Measurements from ENCODE around the gene CTSC.

Gene CTSC

DNA sequence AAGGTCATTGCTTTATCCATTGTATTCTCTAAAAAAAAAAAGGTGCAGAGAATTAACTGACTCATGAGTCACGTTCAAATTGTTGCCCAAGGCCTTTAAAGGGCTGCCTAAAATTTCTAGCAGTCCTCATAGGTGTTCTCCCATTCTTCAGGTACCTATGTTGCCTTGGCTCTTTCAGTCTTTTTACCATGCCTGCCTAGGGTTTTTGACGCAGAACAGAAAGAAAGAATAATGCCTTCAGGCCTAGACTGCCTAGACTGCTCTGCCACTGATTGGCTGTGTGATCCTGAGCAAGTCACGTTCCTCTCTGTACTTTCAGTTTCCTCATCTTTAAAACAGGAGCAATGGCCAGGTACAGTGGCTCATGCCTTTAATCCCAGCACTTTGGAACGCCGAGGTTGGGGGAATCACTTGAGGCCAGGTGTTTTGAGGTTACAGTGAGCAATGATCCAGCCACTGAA is 21.5 kb downstream of the CTSC start:
- no peak for DNase-seq

DNA sequence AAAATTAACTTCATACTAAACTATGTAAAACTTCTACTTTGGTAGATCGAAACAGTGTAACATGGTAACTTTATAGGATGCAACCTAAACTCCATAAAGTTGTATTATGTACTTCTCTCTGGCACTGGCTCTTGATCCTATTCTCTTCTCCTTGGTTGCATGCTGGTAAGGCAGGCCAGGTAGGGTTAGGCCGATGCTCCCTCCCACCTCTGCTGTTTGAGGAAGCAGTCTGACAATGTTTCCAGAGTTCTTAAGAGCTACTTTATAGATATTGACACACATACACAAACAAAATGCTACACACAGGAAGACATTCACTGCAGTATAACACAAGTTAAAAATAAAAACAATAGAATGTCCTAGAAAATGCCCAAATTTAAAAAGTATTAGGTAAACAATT is 22.5 kb downstream of the CTSC start:
- DNase-seq, result no peak

DNA sequence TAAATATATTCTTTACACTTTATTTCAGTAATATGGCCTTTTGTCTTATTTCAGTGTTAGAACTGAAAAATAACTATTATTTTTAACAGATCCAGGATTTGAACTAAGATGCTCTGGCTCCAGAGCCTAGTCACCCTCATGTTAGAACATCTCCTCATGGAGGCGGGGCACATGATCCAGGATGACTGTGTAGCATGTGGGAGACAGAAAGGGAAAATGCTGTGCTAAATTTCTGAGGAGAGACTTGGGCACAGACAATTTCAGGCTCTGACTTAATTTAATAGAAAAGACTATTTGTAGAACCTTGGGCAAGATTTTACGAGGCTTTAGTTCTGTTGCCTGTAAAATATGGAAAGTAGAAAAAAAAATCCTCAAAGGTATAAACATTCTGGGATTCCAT is 24.1 kb downstream of the CTSC start:
- DNase-seq, result no peak

DNA sequence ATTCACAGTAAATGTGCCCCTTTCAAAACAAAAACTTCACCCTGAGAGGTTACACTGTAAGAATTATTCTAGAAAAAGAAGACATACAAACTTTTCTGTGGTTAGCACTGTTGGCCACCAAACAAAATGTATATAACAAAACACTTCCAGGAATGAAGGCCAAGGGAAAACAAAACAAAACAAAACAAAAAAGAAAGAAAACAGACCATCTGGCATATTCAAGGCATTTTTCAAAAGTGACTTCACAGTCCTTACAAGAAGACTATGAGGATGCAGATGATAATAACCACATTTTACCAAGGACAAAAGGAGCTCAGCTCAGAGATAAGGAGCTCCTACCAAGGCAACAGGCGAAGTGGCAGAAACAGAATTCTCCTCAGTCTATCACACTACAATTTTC is 24.9 kb downstream of the CTSC start:
- no peak for DNase-seq

DNA sequence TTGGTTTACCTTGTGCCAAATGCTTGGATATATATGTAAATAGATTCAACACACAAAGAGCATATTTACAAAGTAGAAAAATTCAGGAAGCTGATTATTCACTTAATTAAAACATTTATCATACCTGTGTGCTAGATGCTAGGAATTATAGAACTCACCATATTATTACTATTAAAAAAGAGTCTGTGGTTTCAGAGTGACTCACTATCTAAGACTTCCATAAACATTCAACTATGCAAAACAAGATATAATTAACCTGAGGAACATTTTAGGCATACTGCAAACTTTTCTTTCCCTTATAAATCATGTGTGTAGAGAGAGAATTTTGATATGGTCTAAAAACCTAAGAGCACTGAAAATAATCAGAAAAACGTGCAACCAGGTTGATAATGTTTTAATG is 27.3 kb downstream of the CTSC start:
- DNase-seq, result no peak

DNA sequence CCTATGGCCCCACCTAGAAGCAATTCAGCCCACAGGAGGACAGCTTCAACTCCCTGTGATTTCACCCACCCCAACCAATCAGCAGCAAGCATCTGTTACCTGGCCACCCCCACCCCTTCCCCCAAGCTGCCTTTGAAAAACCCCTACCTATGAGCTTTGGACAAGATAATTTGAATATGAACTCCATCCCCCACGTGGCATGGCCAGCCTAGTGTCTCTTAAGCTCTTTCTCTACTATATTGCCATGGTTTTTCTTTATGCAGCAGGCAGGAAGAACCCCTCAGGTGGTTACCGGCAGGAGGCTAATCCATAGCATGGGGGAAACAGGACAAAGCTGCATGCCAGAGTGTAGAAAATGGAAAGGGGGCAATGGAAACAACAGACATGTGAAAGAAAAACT is 29.0 kb downstream of the CTSC start:
- no peak for DNase-seq

DNA sequence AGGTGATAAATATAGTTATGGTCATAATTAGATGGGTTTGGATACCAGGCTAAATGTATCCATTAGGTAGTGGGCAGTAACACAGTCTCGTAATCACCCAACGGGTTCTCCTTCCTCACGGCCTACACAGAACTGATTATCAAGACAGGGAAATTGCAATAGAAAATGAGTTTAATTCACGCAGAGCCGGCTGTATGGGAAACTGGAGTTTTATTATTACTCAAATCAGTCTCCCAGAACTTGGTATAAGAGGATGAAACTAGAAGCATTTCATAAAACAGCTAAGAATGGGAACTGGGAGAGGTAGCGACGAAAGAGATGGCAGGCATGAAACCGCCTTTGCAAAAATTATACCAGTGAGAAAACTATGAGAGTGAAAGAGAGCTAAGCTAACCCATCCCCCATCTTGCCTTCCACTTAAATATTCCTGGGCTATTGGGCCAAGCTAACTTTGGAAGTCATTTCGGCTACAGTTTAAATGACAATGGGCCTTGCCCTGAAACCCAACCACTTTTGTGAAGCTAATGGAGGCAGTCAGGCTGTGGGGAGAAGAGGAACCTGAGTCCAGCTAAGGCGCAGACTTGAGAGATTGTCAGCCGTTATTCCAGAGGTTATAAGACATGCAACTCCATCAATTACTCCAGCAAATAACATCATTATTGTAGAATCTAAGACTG is 29.6 kb downstream of the CTSC start:
- DNase-seq, result no peak

DNA sequence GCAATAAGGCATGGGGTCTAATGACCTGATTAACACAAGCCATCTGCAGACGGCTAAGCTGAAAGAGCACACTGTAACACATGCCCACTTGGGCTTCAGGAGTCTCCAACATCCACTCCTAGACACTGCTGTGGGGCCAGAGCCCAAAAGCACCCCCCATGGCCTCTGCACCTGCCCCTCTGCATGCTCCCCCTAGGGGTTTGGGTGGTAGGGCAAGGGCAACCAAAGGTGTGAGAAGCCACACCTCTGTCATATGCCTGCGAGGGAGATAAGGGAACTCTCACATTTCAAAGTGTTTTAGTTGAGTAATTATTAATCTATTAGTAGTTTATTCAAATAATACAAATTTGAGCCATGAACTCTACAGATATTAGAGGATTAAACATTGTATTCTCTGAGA is 30.8 kb downstream of the CTSC start:
- DNase-seq, result no peak

DNA sequence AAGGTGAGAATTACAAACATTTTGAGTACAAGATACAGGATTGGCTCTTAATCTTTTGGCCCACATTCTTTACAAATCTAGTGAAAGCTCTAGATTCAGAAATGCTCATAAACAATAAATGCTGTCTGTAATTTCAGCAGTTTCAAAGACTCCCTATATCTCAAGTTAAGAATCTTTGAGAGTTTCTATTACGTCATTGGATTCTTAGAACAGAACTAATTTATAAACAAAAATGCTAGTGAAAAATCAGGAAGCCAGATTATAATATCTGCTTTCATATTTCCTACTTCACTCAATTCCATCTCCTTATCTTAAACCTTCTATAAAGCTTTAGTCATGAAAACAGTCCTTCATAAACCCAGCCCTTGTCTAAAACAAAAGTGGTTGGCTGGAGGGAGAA is 32.1 kb downstream of the CTSC start:
- DNase-seq, result no peak

DNA sequence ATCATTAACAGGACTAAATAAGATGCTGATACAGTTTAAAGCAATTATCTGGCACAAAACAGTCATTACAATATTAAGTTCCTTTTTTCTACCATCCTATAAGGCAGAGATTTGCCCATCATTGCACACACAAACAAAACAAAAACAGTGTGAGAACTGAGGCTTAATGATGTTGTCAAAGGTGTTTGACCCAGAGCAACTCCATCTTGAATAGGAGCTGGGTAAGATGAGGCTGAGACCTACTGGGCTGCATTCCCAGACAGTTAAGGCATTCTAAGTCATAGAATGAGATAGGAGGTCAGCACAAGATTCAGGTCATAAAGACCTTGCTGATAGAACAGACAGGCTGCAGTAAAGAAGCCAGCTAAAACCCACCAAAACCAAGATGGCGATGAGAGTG is 33.2 kb downstream of the CTSC start:
- DNase-seq, result no peak

DNA sequence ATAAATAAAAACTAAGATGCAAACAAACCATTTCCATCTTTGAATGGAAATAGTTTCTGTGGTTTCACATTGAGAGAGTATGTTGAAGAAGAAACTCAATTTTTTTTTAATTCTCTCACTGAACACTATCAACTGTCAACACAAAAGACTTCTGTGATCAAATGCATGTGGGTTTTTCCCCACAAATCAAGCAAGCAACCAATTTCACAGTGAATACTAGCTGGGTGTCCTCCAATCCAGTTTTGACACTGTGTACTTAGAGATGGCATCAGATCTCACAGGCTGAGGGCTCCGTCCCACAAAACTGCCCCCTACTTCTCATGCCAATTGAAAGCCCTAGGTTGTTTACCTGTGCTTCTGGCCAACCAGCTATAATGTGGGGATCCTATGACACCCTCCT is 34.5 kb downstream of the CTSC start:
- DNase-seq, result no peak

DNA sequence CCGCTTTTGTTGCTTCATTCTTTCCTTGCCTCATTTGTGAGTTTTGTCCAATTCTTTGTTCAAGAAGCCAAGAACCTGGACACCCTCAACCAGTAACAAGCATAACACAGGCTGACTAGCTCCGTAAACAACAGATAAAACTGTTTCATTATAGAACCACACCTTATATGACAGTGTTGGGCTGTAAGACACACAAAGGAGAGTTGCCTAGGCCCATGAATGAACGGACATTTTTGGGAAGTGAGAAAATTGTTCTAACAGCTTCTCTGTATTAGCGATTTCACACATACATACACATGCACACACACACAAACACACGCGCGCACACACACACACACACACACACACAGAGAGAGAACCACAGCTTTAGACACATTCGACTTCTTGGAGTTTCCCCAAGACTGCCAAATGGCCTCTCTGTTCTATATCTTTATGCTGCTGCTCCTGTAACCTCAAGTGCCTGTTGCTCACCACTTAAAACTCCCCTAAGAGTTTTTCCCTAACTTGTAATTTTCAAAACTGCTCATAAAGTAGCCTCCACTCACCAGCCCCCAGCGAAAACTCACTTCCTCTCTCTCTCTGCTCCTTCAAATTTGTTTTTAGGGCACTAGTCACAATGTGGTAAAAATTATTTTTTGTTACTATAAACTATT is 35.9 kb downstream of the CTSC start:
- DNase-seq, result no peak

DNA sequence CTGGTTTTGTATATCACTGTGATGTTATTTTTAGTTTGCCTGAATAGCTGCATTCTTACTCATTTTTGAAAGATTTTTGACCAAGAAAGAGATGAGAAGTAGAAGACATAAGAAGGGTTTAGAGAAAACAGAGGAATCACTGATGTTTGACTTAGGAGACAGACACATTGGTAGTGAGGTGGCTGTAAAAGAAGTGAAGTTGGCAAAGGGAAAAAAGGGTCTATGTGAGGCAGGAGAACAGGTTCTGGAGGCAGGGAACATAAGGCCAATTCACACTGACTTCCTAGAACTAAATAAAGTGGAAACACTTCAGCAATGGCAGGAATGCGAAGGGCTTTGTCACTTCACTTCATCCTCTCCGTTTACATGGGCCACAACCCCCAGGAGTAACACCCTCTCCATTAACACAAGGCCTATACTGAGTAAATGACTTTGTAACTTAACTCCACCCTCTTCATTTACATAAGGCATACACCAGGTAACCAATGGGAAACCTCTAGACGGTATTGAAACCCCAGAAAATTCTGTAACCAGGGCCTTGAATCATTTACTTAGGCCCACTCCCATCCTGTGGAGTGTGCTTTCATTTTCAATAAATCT is 36.5 kb downstream of the CTSC start:
- no peak for DNase-seq

DNA sequence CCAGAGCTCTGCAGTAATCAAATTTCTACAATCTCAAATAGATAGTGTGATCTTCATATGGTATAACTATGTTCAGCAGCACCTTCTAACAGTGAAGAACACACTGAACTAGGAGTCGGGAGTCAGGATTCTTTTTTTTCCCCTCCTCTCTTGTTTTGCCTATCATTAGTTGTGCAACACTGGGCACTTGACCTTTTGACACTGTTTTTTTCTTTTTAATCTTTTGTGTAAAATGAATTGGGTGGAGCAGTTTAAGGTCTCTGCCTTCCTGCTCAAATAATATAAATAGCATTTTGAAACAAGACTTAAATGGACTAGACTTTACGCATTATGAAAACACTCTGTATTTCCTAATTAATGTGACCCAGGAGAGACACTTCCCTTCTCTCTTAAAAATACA is 39.7 kb downstream of the CTSC start:
- no peak for DNase-seq

DNA sequence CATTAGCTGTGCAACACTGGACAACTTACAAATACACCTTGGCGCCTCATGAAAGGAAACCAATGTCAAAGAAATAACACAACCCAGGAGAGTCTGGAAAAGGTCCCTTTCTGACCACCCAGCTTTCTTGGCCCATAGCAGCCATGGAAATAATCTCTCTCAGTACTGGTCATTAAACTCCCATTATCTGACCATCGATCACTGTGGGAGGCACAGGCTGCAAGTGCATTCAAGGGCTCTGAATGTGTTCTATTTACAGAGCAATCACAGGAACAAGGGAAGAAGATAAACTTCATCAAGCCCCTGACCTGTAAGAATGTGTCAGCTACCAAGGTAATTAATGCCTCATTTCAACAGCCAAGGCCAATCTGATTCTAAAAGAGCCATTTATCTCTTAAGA is 40.1 kb downstream of the CTSC start:
- DNase-seq, result no peak

DNA sequence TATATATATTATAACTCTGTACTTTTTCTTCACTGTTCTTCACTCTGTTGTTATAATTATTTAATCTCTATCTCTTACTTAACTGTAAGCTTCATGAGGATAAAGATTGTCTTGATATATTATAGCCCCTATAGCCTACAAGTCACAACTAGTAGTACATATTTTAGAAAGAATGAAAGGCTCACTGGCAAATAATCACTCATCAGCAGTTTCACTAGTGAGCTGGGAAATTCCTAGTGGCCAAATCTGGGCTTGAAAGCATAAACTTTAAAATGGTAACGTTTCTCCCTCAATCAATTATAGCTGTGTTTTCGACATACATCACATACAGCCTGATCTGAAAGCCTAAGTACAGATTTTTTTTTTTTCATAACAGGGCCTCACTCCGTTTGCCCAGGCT is 42.5 kb downstream of the CTSC start:
- no peak for DNase-seq

DNA sequence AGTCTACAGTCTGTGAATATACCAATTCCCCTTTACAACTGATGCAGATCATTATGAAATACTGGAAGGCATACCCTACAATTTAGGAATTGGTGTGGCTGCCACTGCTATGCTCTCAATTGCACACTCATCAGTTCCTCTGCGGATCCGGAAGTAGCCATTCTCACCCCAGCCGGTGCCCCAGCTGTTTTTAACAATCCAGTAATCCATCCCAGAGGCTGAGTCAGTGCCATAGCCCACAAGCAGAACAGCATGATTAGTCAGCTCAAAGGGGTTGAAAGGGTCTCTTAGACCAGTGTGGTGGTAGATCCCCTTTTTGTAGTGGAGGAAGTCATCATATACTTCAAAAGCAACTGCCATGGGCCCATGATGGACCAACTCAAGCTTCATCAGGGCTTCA is 43.6 kb downstream of the CTSC start:
- no peak for DNase-seq

DNA sequence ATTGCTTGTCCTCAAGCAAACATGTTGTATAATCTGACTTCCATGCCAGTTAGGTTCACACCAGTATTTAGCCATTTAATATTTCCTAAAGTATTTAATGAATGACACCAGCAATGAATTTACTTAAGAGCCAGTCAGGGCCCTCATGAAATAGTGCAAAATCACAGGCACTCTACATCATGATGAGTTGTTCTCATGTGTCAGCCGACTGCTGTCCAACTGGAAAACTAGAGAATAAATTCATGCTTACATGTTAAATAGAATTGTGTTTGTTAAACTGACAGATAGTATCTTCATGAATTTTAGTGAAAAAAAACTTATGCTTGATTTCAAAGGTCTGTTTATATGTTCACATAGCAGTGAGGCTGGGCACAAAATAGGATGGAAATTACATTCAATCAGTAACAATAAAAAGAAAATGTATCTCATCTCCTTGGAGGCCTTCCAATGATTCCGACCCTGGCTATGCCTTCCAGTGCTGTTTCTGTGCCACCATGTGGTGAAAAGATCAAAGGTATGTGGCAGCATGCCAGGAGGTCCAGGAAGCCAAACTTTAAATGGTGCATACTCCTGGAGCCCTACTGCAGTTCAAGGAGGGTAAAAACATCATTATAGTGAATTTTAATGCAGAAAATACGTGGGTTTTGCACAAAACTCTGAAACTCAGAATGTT is 45.2 kb downstream of the CTSC start:
- no peak for DNase-seq

DNA sequence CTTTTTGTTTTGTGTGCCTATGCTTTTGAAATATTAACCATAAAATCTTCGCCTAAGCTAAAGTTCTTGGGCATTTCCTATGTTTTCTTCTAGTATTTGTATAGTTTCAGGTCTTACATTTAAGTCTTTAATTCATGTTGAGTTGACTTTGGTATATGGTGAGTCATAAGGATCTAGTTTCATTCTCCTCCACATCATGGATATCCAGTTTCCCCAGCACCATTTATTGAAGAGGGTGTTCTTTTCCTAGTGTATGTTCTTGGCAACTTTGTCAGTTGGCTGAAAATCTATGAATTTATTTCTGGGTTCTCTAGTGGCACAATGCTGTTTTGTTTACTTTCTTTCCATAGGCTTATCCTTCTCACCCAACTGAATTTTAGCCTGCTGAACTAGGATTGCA is 49.0 kb downstream of the CTSC start:
- DNase-seq, result no peak

DNA sequence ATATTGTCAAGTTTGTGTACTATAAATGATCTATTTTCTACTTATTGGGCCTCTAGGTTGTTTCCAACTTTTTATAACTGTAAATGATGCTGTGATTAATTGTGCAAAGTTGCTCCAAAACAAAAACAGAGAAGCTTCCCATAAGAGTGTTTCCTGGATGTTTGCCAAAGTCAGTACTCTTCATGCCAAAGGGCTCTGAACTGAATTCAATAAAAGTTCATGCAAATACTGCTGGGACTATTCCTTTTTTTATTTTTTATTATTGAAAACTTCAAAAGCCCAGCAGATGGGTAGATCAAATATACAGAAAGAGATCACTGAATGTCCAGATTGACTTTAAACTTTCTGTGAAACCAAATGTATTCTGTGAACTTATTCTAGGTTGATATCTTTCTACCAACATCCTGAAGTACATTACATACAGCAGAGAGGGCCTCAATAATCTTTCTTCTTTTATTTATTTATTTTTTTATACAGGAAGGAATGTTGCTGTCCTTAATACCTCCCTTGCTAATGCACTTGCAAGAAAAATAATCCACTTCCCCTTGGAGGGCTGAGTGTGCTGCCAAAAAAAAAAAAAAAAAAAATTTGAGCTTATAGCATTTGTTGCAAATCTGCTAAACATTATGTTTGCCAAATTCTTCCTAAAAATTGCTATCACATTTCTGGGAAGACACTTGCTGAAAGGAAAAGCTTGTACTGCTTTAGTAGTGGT is 53.0 kb downstream of the CTSC start:
- no peak for DNase-seq

DNA sequence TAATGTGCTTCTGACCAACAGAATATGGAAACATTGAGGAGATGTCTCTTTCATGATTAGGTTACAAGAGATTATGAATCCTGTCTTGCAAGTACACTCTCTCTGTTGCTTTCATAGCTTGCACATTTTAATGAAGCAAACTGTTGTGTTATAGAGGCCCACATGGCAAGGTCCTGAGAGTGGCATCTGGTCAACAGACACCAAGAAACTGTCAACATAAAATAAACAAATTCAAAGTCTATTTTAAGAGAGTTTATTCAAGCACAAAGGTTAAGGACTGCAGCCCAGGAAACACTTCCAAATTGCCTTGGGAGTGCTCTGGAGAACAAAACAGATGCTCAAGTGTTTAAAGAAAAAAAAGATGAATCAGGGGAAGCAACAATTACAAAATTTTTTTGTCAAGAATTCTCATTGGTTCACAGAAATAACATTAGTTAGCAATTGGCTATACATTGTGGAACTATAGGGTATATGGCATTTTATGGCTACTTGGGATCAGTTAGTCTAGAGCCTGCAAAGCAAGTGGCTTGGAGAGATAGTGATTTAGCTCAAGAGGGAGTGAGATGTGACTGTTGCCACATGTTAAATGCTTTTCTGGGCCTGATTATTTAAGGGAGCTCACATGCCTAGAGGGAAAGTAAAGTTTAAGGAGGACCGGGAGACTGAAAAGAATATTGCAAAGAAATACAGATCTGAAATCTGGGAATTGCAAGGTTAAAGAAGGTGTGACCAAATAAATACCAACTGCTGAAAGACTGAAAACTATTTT is 54.6 kb downstream of the CTSC start:
- DNase-seq, result no peak

DNA sequence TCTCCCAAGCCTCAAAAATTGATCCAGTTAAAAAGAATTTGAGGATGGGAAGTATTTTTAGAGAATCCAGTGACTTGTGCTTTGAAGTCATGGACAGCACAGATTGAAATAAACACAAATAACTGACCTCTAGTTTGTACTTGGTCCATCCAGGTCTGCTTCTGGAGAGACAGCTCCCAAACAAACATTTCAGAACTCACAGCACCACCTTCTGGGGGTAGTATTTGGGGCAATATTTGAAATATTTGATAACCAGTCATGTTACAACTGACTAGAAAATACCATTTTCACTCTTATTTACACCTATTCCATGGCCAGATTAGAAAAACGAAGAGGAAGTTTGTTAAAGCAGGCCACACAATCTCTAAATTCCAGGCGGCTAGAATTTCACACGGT is 56.2 kb downstream of the CTSC start:
- DNase-seq, result no peak

Measured in effector CD8-positive, alpha-beta T cell (primary cell).